IPS-NIHi7 (cell line): Measurements from ENCODE around the gene ALOX5.
"Not testable (repeated sequence)": the region's sequence is repeated elsewhere in the genome, so short reads cannot be mapped to it uniquely, and the experiment has no call there.

Source experiments
- DNase-seq: peaks from one replicate; pipeline ENCODE4 v3.0.0; 2012; ENCODE audit warnings: mixed read lengths; ENCODE audit errors: extremely low spot score

The ALOX5 gene

GRCh38 chr10:45468079-45468478 is 94.1 kb downstream of the ALOX5 start:
- DNase-seq, result no peak

- peak; percentile 57 for DNase-seq
Observed at GRCh38 chr10:45470098-45471012, 96.3 kb downstream of the ALOX5 start.

GRCh38 chr10:45471059-45471458 is 97.0 kb downstream of the ALOX5 start:
- no peak for DNase-seq

- DNase-seq, result peak; percentile 77
Observed at GRCh38 chr10:45471531-45472310, 97.7 kb downstream of the ALOX5 start.

- DNase-seq, result no peak
Observed at GRCh38 chr10:45473126-45473525, 99.1 kb downstream of the ALOX5 start.

GRCh38 chr10:45476559-45476958 is 102.5 kb downstream of the ALOX5 start:
- DNase-seq, result no peak

- no peak for DNase-seq
Observed at GRCh38 chr10:45480294-45480693, 106.3 kb downstream of the ALOX5 start.

- not testable (repeated sequence) for DNase-seq
Observed at GRCh38 chr10:45481100-45481499, 107.1 kb downstream of the ALOX5 start.

GRCh38 chr10:45483002-45483401 is 109.0 kb downstream of the ALOX5 start:
- no peak for DNase-seq

GRCh38 chr10:45487735-45488134 is 113.7 kb downstream of the ALOX5 start:
- no peak for DNase-seq

- no peak for DNase-seq
Observed at GRCh38 chr10:45488365-45488764, 114.3 kb downstream of the ALOX5 start.

- no peak for DNase-seq
Observed at GRCh38 chr10:45490277-45490676, 116.3 kb downstream of the ALOX5 start.

- DNase-seq, result no peak
Observed at GRCh38 chr10:45491061-45491460, 117.0 kb downstream of the ALOX5 start.
